Neural crest cell (in vitro differentiated cells): ENCODE results near the gene MRPS23. TPM values are rescaled to one million over a fixed set of nuclear protein-coding genes. Genes with fewer than 3 reads are reported as not detected.

Experiments
- DNase-seq: peaks from one replicate; pipeline ENCODE4 v3.0.0; 2021; ENCODE audit warnings: low read depth, mixed read lengths, low spot score
- H3K27ac Mint-ChIP-seq: one replicate; pipeline ENCODE4 v1.8.0; 2021; ENCODE audit warnings: mild to moderate bottlenecking, mixed read lengths; ENCODE audit not compliant: unreplicated experiment
- H3K27me3 Mint-ChIP-seq: 2 replicates; pipeline ENCODE4 v1.8.0; 2021; ENCODE audit warnings: low read depth, mild to moderate bottlenecking, mixed read lengths
- H3K36me3 Mint-ChIP-seq: 2 replicates; pipeline ENCODE4 v1.8.0; 2021; ENCODE audit warnings: low read depth, mild to moderate bottlenecking, mixed read lengths
- H3K4me1 Mint-ChIP-seq: 2 replicates; pipeline ENCODE4 v1.8.0; 2021; ENCODE audit warnings: mixed read lengths
- H3K4me3 Mint-ChIP-seq: one replicate; pipeline ENCODE4 v1.8.0; 2021; ENCODE audit warnings: mild to moderate bottlenecking, mixed read lengths
- H3K9me3 Mint-ChIP-seq: 2 replicates; pipeline ENCODE4 v1.8.0; 2021; ENCODE audit warnings: mixed read lengths
- CTCF ChIP-seq: fragments of 200-600 bp; sonication (generic); conservative IDR thresholded peaks from 2 replicates; pipeline ENCODE4 v1.5.0; 2021; ENCODE audit warnings: antibody characterized with exemption, mild to moderate bottlenecking
- total RNA-seq: library from RNA; stranded (reverse); gene quantifications from 2 replicates; pipeline ENCODE4 v1.2.1, GENCODE V29; 2021

Gene MRPS23
- total RNA-seq, 1 donor from 2014 or later: 63.0 TPM

GRCh38 chr17:57814421-57814820, 35.4 kb downstream of the MRPS23 start:
- Mint-ChIP-seq H3K4me3 (no peak overlapping the region), H3K27me3 (no peaks in the 10 kb centered on the region), H3K9me3 (no peaks in the 10 kb centered on the region), H3K36me3 (no peaks in the 10 kb centered on the region), H3K27ac (no peak overlapping the region), H3K4me1 (peaks cover 26% of the 10 kb centered on the region)
- TF ChIP-seq CTCF: no peak
- DNase-seq: no peak

- no peak for DNase-seq
- Mint-ChIP-seq H3K9me3 (no peaks in the 10 kb centered on the region), H3K27me3 (no peaks in the 10 kb centered on the region), H3K4me3 (peak overlapping the region; percentile 38), H3K27ac (no peak overlapping the region), H3K36me3 (no peaks in the 10 kb centered on the region), H3K4me1 (peaks cover 28% of the 10 kb centered on the region)
- no peak for TF ChIP-seq CTCF
These were observed 38.1 kb downstream of the MRPS23 start for GRCh38 chr17:57811638-57812280.

- no peak for TF ChIP-seq CTCF
- peaks cover 36% of the 10 kb centered on the region for H3K4me1 Mint-ChIP-seq
- no peak for DNase-seq
These were observed 38.9 kb downstream of the MRPS23 start for GRCh38 chr17:57810721-57811637.

GRCh38 chr17:57809879-57810278, 40.0 kb downstream of the MRPS23 start:
- Mint-ChIP-seq H3K27me3 (no peaks in the 10 kb centered on the region), H3K4me3 (no peak overlapping the region), H3K9me3 (no peaks in the 10 kb centered on the region), H3K27ac (no peak overlapping the region), H3K4me1 (peaks cover 44% of the 10 kb centered on the region), H3K36me3 (no peaks in the 10 kb centered on the region)
- no peak for TF ChIP-seq CTCF
- DNase-seq: no peak

More at GRCh38 chr17:57810721-57811637, 38.9 kb downstream of the MRPS23 start:
- H3K27ac Mint-ChIP-seq: peak overlapping the region; percentile 24
- no peaks in the 10 kb centered on the region for H3K27me3 Mint-ChIP-seq
- H3K4me3 Mint-ChIP-seq: peak overlapping the region; percentile 38
- no peaks in the 10 kb centered on the region for H3K9me3 Mint-ChIP-seq
- H3K36me3 Mint-ChIP-seq: no peaks in the 10 kb centered on the region

- no peaks in the 10 kb centered on the region for H3K27me3 Mint-ChIP-seq
- DNase-seq: no peak
- H3K36me3 Mint-ChIP-seq: no peaks in the 10 kb centered on the region
- no peak overlapping the region for H3K27ac Mint-ChIP-seq
- H3K4me3 Mint-ChIP-seq: no peak overlapping the region
- no peak for TF ChIP-seq CTCF
- no peaks in the 10 kb centered on the region for H3K9me3 Mint-ChIP-seq
- peaks cover 49% of the 10 kb centered on the region for H3K4me1 Mint-ChIP-seq
These were observed 41.0 kb downstream of the MRPS23 start for GRCh38 chr17:57808882-57809281.
